Tongue (tissue), 2 donors: ENCODE measurements around the gene MCC. TPM values are rescaled to one million over a fixed set of nuclear protein-coding genes. Genes with fewer than 3 reads are reported as not detected.
A peak's percentile ranks its signal among the peaks of the same experiment; 100 is the strongest.
"Not testable (repeated sequence)": the region's sequence is repeated elsewhere in the genome, so short reads cannot be mapped to it uniquely, and the experiment has no call there.

Source experiments
- DNase-seq: peaks from one replicate; pipeline ENCODE4 v3.0.0-alpha.2; 2015
- total RNA-seq: library from RNA; depleted of rRNA; stranded (reverse); fragments of >200 nt; gene quantifications from one replicate; pipeline ENCODE4 v1.2.3, GENCODE V29; 2014

Gene MCC
- total RNA-seq, 1 donor from 2014 or later: 51.2 TPM

DNA sequence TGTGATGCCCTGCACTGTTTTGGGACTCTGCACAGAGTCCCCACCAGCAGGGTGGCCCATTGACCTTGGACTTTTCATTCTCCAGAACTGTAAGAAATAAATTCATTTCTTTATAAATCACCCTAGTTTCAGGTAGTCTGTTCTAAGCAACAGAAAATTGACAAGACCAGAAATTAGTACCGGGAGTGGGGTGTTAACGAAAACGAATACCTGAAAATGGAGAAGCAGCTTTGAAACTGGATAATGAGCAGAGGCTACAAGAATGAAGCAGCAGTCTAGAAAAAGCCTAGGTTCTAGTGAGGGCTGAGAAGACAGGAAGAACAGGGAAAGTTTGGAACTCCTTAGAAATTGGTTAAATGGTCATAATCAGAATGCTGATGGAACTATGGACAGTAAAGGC, 2.1 kb upstream of the MCC start:
- DNase-seq: no peak

DNA sequence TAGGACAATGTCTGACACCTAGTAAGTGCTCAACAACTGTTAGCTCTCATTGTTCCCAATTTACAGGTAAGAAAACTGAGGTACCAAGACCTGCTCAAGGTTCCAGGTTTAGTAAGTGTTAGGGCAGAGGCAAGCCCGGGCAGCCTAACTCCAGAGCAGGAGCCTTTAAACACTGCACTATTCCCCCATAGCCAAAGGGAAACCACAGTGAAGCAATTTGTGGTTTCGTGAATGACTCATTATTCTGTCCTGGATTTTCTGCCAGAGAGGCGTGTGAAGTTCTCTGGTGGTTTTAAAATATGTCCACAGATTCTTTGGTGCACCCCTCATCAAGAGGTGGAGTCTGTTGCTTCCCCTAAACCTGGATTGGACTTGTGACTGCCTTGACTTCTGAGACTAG, 1.0 kb upstream of the MCC start:
- peak; percentile 19 for DNase-seq

DNA sequence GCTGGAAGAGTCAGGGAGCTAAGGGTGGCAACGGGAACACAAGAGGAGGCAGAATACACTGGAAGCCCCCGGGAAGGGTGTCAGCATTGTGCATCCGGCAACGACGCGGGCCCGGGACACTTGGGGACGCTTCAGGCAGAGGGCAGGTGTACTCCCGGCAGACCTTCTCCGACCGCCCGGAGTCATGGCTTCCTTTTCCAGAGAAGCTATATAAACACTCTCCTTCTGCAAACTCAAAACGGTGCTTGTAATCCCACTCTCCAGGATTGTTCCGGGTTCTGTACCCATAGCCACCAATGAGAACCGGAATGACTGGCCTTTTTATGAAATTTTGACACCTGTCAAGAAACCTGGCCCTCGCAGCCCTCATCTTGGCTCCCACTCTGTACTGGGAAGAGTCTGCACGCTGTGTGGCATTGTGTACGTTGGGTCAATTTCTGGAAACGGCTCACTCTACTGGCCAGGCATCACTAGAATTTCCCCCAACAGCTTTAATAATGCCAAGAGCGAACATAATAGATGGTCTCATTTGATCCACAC, 462 bp upstream of the MCC start:
- DNase-seq: no peak

DNA sequence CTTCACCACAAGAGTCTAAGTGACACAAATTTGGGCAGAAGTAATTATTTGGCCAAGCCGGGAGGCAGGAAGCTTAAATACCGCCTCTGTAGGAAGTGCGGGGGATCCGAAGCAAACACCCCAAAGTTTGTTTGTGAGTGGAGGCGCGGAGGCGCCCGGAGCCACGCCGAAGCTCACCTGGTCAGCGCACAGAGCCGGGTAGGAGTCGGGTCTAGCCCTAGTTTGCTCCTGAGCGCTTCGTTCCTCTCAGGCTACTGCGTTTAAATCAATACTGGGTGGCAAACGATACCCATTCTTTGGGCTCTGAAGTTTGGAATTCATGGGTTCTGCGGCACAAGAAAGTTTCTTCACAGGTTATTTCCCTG, 855 bp downstream of the MCC start:
- DNase-seq: peak; percentile 32

DNA sequence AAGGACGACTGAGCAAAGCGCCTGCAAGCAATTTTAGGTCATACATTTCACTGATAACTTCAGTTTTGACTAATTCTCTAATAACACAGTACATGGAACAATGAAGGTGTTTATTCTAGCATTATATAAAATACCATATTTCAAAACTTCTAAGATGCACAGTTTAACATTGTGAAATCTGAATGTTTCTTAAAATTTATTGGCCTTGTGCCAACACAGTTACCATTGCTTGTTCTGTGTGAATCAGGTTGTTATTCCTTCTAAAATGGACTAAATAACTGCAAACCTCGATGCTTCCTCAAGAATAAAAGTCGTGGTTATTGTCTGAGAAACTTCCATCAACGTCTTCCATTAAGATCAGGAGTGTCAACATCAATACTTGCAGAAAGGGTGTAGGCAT, 8.0 kb downstream of the MCC start:
- DNase-seq: no peak

DNA sequence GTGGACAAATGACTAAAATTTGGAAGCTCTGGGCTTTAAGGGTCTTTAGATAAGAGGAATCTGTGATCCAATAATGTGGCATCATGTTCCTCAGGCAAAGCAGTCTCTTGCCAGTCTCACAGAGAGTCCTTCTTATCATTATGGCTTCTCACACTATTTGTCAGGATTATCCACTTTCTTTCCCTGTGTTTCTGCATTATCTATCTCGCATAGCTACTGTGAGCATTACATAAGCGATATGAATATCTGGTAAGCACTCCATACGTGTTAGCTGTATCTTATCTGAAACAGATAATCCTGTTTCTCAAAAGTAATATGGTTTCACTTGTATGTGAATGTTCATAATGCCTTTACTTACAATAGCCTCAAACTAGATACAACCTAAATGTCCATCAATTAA, 9.6 kb downstream of the MCC start:
- no peak for DNase-seq

DNA sequence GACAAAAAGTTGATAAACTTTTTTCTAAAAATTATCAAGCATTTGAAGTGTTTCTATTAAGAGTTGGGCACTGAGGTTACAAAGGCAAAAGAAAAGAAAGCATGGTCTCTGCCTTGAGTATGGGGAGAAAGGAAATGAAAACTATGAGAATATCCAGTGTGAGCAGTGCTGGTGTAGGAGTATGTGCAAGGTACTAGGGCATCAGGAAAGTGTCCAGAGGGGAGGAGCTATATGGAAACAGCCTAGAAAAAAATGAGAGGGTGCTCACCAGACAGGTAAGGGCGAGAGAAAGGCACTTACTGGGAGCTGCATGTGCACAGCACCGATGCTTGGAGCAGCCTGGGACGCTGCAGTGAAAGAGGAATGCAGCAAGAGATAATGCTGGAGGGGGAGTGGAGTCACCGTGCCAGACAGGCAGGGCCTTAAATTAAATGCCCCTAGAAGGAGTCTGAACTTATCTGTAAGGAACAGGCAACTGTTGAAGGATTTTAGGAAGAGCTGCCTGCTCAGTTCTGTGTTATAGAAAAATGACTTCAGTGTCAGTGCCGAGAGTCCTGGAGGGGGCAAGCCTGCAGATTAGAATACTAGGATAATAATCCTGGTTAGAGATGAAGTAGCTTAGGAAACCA, 14.0 kb downstream of the MCC start:
- no peak for DNase-seq

DNA sequence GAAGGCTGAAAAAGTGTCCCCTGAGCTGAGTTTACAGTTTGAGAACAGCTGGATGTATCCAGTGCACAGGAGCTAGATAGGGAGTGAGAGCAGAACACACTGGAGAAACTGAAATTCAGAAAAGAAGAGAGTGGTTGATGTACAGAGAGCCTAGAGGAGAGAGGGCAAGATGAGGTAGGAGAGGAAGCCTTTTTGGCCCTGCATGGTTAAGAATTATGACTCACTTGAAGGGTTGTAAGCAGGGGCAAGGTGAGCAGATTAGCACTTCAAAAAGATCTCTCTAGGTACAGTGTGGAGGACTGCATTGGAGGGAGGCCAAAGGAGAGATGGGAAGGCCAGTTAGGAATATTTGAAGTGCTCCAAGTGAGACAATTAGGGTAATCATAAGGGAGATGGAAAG, 25.2 kb downstream of the MCC start:
- no peak for DNase-seq

DNA sequence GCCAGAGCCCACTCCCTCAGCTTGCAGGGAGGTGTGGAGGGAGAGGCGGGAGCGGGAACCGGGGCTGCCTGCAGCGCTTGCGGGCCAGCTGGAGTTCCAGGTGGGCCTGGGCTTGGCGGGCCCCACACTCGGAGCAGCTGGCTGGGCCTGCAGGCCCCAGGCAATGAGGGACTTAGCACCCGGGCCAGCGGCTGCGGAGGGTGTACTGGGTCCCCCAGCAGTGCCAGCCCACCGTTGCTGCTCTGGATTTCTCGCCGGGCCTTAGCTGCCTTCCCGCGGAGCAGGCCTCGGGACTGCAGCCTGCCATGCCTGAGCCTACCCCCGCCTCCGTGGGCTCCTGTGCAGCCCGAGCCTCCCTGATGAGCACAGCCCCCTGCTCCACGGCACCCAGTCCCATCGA, 31.1 kb downstream of the MCC start:
- DNase-seq: not testable (repeated sequence)

DNA sequence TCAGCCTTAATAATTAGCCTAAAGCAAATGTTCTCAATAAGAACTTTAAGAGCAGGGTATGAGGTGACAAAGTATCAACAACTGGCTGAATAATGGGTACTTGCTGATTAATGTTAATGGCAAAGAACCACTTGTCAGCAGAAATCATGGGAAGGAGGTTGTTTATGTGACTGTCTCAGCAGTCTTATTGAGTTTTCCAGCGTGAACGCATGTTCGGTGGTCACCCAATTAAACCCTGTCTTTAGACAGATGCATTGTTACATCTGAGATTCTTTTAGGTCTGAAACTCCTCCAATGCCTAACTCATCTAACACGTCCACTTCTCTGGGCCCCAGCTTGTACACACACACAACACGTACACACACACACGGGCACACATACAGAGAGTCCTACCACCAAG, 35.3 kb downstream of the MCC start:
- no peak for DNase-seq

DNA sequence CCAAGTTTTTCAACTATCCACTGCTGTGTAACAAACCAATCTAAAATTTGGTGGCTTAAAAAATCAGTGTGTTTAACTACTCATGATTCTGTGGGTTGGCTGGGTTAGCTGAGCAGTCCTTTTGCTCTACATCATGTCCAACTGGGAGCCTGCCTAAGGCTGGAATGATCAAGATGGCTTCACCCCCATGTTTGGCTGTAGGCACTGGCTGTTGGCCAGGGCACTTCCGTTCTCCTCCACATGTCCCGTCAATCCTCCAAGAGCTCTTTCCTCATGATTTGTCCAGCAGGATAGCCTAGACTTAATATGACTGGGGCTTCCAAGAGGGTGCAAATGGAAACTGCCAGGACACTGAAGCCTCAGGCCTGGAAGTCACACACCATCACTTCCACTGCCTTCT, 36.5 kb downstream of the MCC start:
- DNase-seq: no peak

DNA sequence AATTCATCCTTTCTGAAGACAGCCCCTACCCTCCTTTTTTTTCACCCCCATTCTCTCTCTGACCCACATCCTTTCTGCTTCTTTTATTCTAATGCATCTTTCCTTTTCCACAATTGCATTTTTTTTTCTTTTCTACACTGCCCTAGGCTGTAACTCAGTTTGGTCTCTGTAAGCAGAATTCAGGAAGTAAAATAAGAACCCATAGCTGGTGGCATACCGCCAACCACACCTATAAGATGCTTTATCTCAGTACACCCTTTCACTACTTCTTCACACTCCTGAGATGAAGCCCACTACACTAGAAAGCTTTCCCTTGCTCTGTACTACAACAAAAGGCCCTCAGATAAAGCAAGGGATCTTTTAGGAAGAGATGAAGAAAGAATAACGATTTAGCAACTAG, 37.3 kb downstream of the MCC start:
- DNase-seq: no peak

DNA sequence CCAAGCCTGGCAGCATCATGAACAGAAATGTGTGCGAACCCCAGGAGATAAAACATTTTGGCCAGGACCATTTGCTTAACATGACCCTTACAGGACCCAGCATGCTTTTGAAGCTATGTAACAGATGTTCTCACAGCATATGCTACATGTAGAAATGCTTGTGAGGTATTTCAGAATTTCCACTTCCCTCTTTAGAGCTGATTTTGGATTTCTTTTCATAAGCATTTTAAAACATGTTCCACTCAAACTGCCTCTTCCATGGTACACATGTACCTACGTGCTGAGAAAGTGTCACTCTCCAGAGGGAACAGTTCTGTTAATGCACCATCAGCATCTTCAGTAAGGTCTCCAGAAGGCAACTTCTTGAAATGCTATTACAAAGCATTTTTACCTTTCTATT, 37.8 kb downstream of the MCC start:
- peak; percentile 52 for DNase-seq

DNA sequence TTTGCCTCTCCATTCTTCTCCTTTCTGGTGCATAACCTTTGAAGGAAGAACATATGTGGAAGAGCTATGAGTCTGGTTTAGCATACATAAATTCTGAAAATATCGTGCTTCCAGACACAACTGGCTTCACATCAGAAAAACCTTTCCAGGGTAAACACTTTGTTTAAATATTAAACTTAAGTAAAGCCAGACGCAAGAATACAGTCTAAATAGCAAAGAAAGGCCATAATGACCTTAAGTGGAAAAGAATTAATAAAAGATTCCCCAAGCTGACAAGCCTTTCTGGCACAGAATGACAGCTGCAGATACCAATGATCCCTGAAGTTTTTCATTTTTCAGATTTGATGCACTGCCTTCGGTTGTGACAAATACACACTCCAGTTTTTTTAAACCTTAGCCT, 40.0 kb downstream of the MCC start:
- peak; percentile 28 for DNase-seq

DNA sequence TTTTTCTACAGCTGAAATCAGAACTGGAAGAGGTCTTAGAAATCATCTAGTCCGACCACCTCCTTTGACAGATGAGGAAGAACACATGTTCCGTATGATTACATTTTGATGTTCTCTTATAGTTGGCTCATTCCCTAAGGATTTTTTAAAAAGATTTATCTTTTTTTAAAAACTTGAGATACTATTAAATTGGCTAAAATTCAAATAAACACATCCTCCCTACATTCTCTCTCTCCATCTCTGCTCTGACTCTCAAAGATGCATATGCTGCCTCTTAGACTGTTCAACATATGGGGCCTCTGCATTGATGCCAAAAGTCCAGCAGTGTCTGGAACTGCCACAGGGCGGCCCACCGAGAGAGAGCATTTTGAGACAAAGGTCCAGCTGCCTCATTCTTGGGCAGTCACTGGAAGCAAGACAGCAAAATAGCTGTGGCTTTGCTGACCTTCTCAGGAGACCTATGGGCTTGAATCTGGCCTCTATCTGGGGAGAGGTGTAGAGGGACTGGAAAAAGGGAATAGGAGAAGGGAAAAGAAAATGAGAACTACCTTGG, 40.7 kb downstream of the MCC start:
- DNase-seq: peak; percentile 46

DNA sequence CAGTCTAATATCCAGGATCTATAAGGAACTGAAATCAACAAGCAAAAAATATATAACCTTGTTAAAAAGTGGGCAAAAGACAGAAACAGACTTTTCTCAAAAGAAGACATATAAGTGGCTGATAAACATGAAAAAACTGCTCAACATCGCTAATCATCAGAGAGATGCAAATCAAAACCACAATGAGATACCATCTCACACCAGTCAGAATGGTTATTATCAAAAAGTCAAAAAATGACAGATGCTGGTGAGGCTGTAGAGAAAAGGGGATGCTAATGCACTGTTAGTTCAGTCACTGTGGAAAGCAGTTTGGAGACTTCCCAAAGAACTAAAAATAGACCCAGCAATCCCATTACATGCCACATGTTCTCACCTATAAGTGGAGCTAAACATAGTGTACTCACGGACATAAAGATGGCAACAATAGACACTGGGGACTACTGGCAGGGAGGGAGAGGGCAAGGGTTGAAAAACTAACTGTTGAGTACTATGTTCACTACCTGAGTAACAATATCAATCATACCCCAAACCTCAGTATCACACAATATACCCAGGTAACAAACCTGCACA, 41.8 kb downstream of the MCC start:
- DNase-seq: no peak

DNA sequence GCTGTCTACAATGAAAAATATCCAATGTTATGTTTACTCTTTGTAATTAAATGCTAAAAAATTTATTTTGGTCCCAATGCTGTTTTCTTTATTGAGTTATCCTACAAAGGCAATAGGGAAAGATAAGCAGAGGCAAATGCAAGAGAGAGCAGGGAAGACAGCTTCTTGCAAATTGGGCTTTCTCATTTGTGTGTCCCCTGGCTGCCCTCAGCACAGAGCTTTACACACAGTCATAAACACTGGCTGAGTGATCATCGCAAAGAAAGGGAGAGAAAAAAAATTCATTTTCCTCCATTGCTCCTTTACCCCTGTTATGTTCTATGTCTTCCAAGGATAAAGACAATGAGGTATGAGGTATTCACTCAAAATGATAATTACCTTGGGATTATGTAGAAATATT, 51.1 kb downstream of the MCC start:
- peak; percentile 44 for DNase-seq

DNA sequence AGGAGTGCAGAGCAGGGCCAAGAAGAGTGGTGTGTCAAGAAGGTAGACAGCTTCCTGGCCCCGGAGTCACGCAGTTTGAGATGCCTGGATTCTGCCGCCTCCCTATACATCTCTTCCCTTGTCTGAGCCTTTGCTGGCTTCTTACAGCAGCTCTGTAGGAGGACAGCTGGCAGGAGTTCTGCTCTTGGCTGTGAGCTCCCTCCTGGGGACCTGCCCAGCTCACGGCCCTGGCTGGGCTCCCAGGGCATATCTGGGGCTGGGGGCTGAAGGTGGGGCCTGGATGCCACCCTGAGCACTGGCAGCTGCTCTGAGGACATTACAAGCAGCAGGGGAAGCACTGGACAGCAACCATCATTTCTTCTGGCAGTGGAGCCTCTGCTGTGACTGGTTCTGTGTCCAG, 52.7 kb downstream of the MCC start:
- peak; percentile 62 for DNase-seq

DNA sequence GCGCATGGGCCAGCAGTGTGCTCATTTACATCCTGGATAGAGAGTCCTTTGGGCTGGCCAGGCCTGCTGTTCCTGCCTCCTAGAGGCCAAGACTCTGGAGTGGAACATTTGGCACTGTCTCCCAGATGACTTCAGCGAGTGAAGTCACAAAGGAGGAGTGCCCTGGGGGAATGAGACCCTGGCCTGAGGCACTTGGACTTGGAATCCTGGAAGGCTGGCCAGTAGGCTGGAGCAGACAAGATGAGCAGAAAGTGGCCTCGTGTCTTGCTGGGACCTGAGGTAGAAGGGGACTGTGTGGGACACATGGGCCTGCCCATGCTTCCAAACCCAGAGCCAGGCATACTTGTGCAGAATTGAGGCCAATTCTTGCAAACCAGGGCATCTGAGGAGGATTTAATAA, 53.4 kb downstream of the MCC start, which contains the start of gene TSSK1B:
TSS of gene TSSK1B (minus strand) at position 101 of the 400 bp plus-strand sequence. CDS start 150 bp downstream, outside the sequence.
- no peak for DNase-seq

DNA sequence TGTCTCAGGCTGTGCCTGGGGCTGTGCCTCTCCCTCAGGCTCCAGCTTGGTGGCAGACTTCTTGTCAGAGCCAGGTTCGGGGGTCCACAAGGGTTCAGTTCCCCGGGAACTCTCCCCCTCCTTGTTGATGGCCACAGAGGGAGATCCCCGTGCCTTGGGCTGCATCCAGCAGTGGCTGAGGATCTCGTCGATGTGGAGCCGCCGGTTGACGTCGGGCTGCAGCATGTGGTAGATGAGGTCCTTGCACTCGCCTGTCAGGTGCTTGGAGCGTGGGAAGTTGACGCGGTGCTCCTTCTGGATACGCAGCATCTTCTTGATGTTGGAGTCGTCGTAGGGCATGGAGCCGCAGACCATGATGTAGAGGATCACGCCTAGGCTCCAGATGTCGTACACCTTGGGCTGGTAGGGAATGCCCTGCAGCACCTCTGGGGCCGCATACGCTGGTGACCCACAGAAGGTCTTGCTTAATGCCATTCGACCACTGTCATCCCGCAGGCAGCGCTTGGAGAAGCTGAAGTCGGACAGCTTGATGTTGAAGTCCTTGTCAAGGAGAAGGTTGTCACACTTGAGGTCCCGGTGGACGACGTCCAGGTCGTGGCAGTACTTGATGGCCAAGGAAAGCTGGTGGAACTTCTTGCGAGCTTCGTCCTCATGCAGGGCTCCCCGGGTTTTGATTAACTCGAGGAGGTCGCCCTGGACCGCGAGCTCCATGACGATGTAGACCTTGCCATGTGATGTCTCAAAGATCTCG, 54.2 kb downstream of the MCC start:
- no peak for DNase-seq

DNA sequence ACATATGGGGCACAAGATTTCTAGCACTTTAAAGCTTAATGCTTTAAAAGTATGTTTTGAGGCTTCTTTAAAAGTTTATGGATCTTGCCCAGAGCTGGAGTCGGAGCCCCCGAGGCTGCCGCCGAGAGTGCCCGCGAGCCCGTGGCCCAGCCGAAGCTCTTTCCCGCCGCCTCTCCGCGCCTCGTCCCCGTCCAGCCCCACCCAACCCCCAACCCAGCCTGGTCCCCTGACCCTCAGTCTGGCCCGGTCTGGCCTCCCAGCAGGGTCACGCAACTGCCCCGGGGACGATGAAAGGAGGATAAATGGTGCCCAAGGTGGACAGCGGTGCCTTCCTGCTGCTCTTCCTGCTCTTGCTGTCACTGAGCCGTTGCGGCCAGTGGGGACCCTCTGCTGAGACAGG, 55.2 kb downstream of the MCC start:
- DNase-seq: no peak

DNA sequence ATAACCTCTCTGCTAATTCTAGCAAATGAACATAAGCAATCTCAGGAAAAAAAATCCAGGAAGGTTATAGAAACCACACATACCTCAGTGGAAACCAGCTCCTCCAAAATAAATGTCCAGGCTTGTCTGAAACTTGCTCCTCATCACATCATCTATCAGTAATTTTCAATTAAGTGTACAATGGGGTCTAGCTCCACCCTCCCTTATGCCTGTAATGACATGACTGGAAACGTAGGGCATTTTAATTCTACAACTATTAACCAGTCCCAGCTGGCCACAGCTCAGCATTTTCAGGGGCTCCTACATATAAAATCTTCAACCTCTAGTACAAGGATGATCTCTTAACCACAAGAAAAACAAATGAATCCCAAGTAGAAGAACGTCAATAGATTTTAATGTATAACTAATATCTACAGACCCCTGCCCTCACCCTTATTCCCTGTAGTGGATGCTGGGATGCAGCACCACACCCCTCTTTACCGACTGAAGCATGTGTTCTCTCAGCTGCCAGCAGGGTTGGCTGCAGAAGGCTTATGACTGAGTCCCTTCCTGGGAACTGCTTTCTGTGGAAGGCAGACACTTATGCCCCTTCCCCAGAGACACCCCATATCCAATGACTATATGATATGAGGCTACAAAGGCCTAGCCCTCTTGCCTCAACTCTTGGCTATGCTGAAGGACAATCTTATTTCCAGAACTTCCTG, 60.2 kb downstream of the MCC start:
- DNase-seq: peak; percentile 25

DNA sequence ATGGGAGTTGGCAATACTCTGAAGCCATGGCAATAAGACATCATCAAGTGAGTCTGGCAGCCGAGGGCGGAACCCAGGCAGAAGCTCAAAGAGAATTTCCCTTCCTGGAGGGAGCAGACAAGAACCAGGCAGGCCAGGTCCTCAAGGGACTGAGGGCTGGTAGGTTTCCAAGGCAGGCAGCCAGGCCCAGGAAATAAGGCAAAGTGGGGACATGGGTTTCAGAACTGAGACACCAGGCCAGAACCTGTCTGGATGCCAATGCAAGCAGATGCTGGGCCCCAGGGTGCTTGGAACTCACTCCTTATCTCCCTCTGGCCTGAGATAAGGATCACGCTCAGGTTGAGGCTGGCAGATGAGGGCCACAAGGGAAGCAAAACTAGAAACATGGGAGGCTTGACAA, 62.3 kb downstream of the MCC start:
- DNase-seq: no peak
